Measurements from ENCODE around the gene AK1. TPM values are rescaled to one million over a fixed set of nuclear protein-coding genes. Genes with fewer than 3 reads are reported as not detected.

AK1 gene
- total RNA-seq, 1 experiment from 2014 or later, result 75.9 TPM

- DNase-seq (ENCODE audit: unreplicated experiment), result no peak
- TF ChIP-seq CTCF (IDR thresholded peaks at IDR 0.05; ENCODE audit: unreplicated experiment), result no peak
- H3K27ac Mint-ChIP-seq (ENCODE audit: low read depth, unreplicated experiment), result no peak overlapping the region
- BruUV-seq (replicated peaks), result no TSS peak
- no peaks in the 10 kb centered on the region for H3K27me3 Mint-ChIP-seq (ENCODE audit: insufficient read depth, unreplicated experiment)
- no peaks in the 10 kb centered on the region for H3K4me1 Mint-ChIP-seq (ENCODE audit: insufficient read depth, unreplicated experiment)
- no peaks in the 10 kb centered on the region for H3K9me3 Mint-ChIP-seq (ENCODE audit: unreplicated experiment)
- H3K36me3 Mint-ChIP-seq (ENCODE audit: insufficient read depth, unreplicated experiment), result no peaks in the 10 kb centered on the region
- no peak overlapping the region for H3K4me3 Mint-ChIP-seq (ENCODE audit: unreplicated experiment)
- POLR2A ChIA-PET, result interaction anchor here (0.9 to 1.6 kb wide), 4 partner anchors 8 to 212 kb away, joined by 3 to 6 read pairs (median 4); partner anchors contain the start of gene NAIF1
- intact Hi-C loops (cut with micrococcal nuclease), result no loop called here
- CTCF ChIA-PET, result interaction anchor here (0.7 to 3.1 kb wide), 2 partner anchors 8 to 15 kb away, joined by 3 to 13 read pairs; no protein-coding TSS in a partner anchor
Observed at GRCh38 chr9:127854960-127855359, 22.5 kb downstream of the AK1 start.

DNA sequence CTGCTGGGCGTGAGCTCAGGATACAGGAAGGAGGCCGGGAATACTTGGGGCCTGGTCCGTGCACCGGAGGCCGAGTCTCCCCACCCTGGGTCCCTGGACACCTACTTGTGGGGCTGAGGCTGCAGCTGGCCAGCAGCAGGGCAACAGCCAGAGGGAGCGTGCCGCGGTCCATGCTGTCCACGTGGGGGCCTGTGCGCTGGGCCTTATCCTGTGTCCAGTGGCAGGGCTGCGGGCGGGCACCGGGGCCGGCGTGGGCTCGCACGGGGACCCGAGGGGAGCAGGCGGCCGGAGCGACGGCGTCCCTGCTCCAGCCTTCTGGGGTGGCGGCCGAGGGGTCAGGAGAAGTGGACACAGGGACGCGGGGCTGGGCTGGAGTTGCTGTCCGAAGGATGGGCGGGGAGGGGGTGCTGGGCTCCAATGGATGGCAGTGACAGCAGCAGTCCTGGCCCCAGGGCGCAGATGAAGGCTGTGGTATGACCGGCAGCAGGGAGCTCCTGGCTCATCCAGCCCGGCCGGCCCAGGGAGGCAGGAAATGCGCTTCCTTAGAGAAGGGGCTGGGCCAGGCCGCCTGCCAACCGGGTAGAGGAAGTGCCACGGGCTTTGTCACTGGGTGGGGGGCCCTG is 23.2 kb downstream of the AK1 start, which contains the start of gene ENG:
Gene ENG (minus strand): TSS at position 475 of the 623 bp plus-strand sequence. CDS start 303 bp downstream, at position 172.
- intact Hi-C loops (cut with micrococcal nuclease), result no loop called here
- peak within 1 kb of the TSS; percentile 79 for H3K27ac Mint-ChIP-seq (ENCODE audit: low read depth, unreplicated experiment)

GRCh38 chr9:127853312-127854183 is 23.9 kb downstream of the AK1 start:
- Mint-ChIP-seq H3K27me3 (ENCODE audit: insufficient read depth, unreplicated experiment) (no peaks in the 10 kb centered on the region), H3K36me3 (ENCODE audit: insufficient read depth, unreplicated experiment) (peaks cover 4% of the 10 kb centered on the region), H3K4me3 (ENCODE audit: unreplicated experiment) (peak overlapping the region; percentile 79), H3K9me3 (ENCODE audit: unreplicated experiment) (peaks cover 9% of the 10 kb centered on the region), H3K4me1 (ENCODE audit: insufficient read depth, unreplicated experiment) (no peaks in the 10 kb centered on the region), H3K27ac (ENCODE audit: low read depth, unreplicated experiment) (peak overlapping the region; percentile 79)
- ChIA-PET POLR2A (interaction anchor here (0.6 to 1.6 kb wide), 13 partner anchors 10 to 290 kb away, joined by 3 to 6 read pairs (median 3); partner anchors contain the start of gene NAIF1), CTCF (interaction anchor here (0.6 to 1.9 kb wide), 6 partner anchors 9 to 193 kb away, joined by 3 to 8 read pairs (median 4); no protein-coding TSS in a partner anchor)
- intact Hi-C loops (cut with micrococcal nuclease), result no loop called here
- peak; percentile 48 for DNase-seq (ENCODE audit: unreplicated experiment)
- TF ChIP-seq CTCF (IDR thresholded peaks at IDR 0.05; ENCODE audit: unreplicated experiment), result no peak
- no TSS peak for BruUV-seq (replicated peaks)

More for the DNA sequence above, 23.2 kb downstream of the AK1 start, which contains the start of gene ENG:
- POLR2A ChIA-PET, result interaction anchor here (0.6 to 1.6 kb wide), 9 partner anchors 9 to 213 kb away, joined by 3 to 6 read pairs (median 4); partner anchors contain the start of gene NAIF1
- H3K4me1 Mint-ChIP-seq (ENCODE audit: insufficient read depth, unreplicated experiment), result no peaks in the 10 kb centered on the region
- peak; percentile 4 for TF ChIP-seq CTCF (IDR thresholded peaks at IDR 0.05; ENCODE audit: unreplicated experiment)
- peaks cover 4% of the 10 kb centered on the region for H3K36me3 Mint-ChIP-seq (ENCODE audit: insufficient read depth, unreplicated experiment)
- DNase-seq (ENCODE audit: unreplicated experiment), result peak; percentile 48
- BruUV-seq (replicated peaks), result no TSS peak
- H3K4me3 Mint-ChIP-seq (ENCODE audit: unreplicated experiment), result peak within 1 kb of the TSS; percentile 79
- CTCF ChIA-PET, result interaction anchor here (0.6 to 3.1 kb wide), 4 partner anchors 9 to 193 kb away, joined by 3 to 13 read pairs (median 4); no protein-coding TSS in a partner anchor
- peaks cover 5% of the 10 kb centered on the region for H3K9me3 Mint-ChIP-seq (ENCODE audit: unreplicated experiment)
- H3K27me3 Mint-ChIP-seq (ENCODE audit: insufficient read depth, unreplicated experiment), result no peaks in the 10 kb centered on the region
